VCaP (cell line): ENCODE measurements around the gene NAB2.

Source experiments
- H3K27ac ChIP-seq: fragments of 450-650 bp; 2 replicates; pipeline ENCODE4 v1.5.1; 2017
- CTCF ChIP-seq: fragments of 450-650 bp; conservative IDR thresholded peaks from 2 replicates; pipeline ENCODE4 v1.5.1; 2017; ENCODE audit warnings: mild to moderate bottlenecking, moderate library complexity

Gene NAB2

GRCh38 chr12:57093415-57094207, 4.7 kb downstream of the NAB2 start:
- no peak overlapping the region for H3K27ac ChIP-seq

GRCh38 chr12:57094208-57095160, 5.6 kb downstream of the NAB2 start:
- no peak for TF ChIP-seq CTCF
- H3K27ac ChIP-seq: peak overlapping the region; percentile 15; the same call in 1 of the 2 replicates

More at GRCh38 chr12:57093415-57094207, 4.7 kb downstream of the NAB2 start:
- TF ChIP-seq CTCF: peak; percentile 71

- peak overlapping the region; percentile 15; the same call in 1 of the 2 replicates for H3K27ac ChIP-seq
These were observed 6.5 kb downstream of the NAB2 start for GRCh38 chr12:57095440-57095839.

GRCh38 chr12:57096099-57096572, 7.2 kb downstream of the NAB2 start:
- H3K27ac ChIP-seq: no peak overlapping the region
- TF ChIP-seq CTCF: no peak

More at GRCh38 chr12:57095440-57095839, 6.5 kb downstream of the NAB2 start:
- TF ChIP-seq CTCF: no peak

- no peak overlapping the region for H3K27ac ChIP-seq
- TF ChIP-seq CTCF: no peak
These were observed 8.0 kb downstream of the NAB2 start for GRCh38 chr12:57096748-57097553.

GRCh38 chr12:57097554-57097835, 8.6 kb downstream of the NAB2 start:
- TF ChIP-seq CTCF: no peak
- no peak overlapping the region for H3K27ac ChIP-seq
